ENCODE results near the gene DIAPH1. TPM values are rescaled to one million over a fixed set of nuclear protein-coding genes. Genes with fewer than 3 reads are reported as not detected.

The DIAPH1 gene
- total RNA-seq, 2 experiments from 2014 or later = 213 to 218 TPM

- POLR2A ChIA-PET = interaction anchor here (0.8 kb wide), 1 partner anchor 32 kb away, joined by 3 read pairs; no protein-coding TSS in a partner anchor
- CTCF ChIA-PET = interaction anchor here (1.5 to 1.8 kb wide), 2 partner anchors 55 to 97 kb away, joined by 3 to 5 read pairs; no protein-coding TSS in a partner anchor
Measured at GRCh38 chr5:141508798-141509611, 109.8 kb downstream of the DIAPH1 start.

GRCh38 chr5:141508440-141508797 lies 110.4 kb downstream of the DIAPH1 start:
- ChIA-PET CTCF (interaction anchor here (1.3 to 1.8 kb wide), 2 partner anchors 16 to 56 kb away, joined by 4 to 5 read pairs; no protein-coding TSS in a partner anchor), POLR2A (no interaction called here)

GRCh38 chr5:141507387-141508091 lies 111.3 kb downstream of the DIAPH1 start:
- CTCF ChIA-PET = interaction anchor here (1.3 to 1.8 kb wide), 2 partner anchors 17 to 56 kb away, joined by 4 to 5 read pairs; no protein-coding TSS in a partner anchor
- POLR2A ChIA-PET = no interaction called here

GRCh38 chr5:141506381-141507155 lies 112.2 kb downstream of the DIAPH1 start:
- ChIA-PET POLR2A (no interaction called here), CTCF (interaction anchor here (0.7 kb wide), 1 partner anchor 13 kb away, joined by 5 read pairs; no protein-coding TSS in a partner anchor)

- CTCF ChIA-PET = interaction anchor here (1.5 kb wide), 1 partner anchor 10 kb away, joined by 3 read pairs; no protein-coding TSS in a partner anchor
- POLR2A ChIA-PET = no interaction called here
Measured at GRCh38 chr5:141504216-141504615, 114.6 kb downstream of the DIAPH1 start.

GRCh38 chr5:141503681-141504080 lies 115.1 kb downstream of the DIAPH1 start:
- ChIA-PET POLR2A (no interaction called here), CTCF (no interaction called here)

GRCh38 chr5:141501761-141502160 lies 117.0 kb downstream of the DIAPH1 start:
- CTCF ChIA-PET = no interaction called here
- POLR2A ChIA-PET = no interaction called here

- CTCF ChIA-PET = no interaction called here
- POLR2A ChIA-PET = no interaction called here
Measured at GRCh38 chr5:141496038-141496437, 122.8 kb downstream of the DIAPH1 start.

- ChIA-PET POLR2A (no interaction called here), CTCF (no interaction called here)
Measured at GRCh38 chr5:141495453-141495811, 123.4 kb downstream of the DIAPH1 start.

GRCh38 chr5:141494761-141495452 lies 123.9 kb downstream of the DIAPH1 start:
- ChIA-PET POLR2A (no interaction called here), CTCF (no interaction called here)

- ChIA-PET CTCF (interaction anchor here (0.6 to 1.7 kb wide), 2 partner anchors 12 to 19 kb away, joined by 4 to 5 read pairs; no protein-coding TSS in a partner anchor), POLR2A (no interaction called here)
Measured at GRCh38 chr5:141493500-141494422, 125.0 kb downstream of the DIAPH1 start.

GRCh38 chr5:141492168-141492885 lies 126.5 kb downstream of the DIAPH1 start:
- ChIA-PET CTCF (interaction anchor here (0.8 to 1.7 kb wide), 3 partner anchors 20 to 80 kb away, joined by 3 to 4 read pairs (median 3); partner anchors contain the start of gene PCDHGA10), POLR2A (no interaction called here)

GRCh38 chr5:141491323-141492167 lies 127.3 kb downstream of the DIAPH1 start:
- ChIA-PET CTCF (interaction anchor here (1.4 kb wide), 1 partner anchor 66 kb away, joined by 3 read pairs; no protein-coding TSS in a partner anchor), POLR2A (no interaction called here)

GRCh38 chr5:141490771-141491170 lies 128.0 kb downstream of the DIAPH1 start:
- ChIA-PET CTCF (no interaction called here), POLR2A (no interaction called here)

GRCh38 chr5:141490271-141490670 lies 128.5 kb downstream of the DIAPH1 start:
- POLR2A ChIA-PET = no interaction called here
- CTCF ChIA-PET = no interaction called here

GRCh38 chr5:141489841-141490240 lies 129.0 kb downstream of the DIAPH1 start:
- ChIA-PET CTCF (no interaction called here), POLR2A (no interaction called here)

Data from activated CD8-positive, alpha-beta memory T cell treated with anti-CD3 and anti-CD28 coated beads for 36 hours (primary cell).